Middle frontal gyrus (tissue), 1 donor: Measurements from ENCODE around the gene ACO2.
"Not testable (repeated sequence)": the region's sequence is repeated elsewhere in the genome, so short reads cannot be mapped to it uniquely, and the experiment has no call there.

Experiments used
- DNase-seq: peaks from one replicate; pipeline ENCODE4 v3.0.0-alpha.2; 2015; ENCODE audit warnings: low spot score; ENCODE audit errors: extremely low spot score

ACO2 gene

DNA sequence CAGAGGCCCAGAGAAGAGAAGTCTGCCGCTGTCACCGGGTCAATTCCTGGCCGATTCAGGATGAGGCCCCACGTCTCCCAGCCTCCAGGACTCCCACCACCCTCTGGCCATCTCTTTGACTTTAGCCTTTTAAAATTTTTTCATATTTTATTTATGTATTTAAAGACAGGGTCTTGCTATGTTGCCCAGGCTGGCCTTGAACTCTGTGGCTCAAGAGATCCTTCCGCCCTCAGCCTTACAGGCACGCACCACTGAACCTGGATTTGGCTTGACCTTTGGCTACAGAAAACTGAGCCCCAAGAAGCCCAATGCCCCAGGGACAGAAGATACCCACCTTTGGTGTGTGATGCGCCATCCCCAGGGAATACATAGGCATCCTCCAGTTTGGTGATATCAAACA is 71.4 kb downstream of the ACO2 start:
- no peak for DNase-seq

- no peak for DNase-seq
Observed at GRCh38 chr22:41541484-41541883, 72.6 kb downstream of the ACO2 start.

DNA sequence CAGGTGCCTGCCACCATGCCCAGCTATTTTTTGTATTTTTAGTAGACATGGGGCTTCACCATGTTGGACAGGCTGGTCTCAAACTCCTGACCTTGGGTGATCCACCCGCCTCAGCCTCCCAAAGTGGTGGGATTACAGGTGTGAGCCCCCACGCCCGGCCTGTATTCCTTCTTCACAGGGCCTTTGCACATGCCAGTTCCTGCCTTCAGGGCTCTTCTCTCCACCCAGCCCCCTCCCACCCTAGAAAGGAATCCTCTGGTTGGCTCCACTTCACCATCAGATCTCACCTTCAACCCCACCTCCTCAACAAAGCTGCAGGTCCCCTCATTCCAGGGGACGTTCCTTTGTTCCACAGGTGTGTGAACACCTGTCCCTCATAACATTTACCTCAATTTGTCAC is 73.3 kb downstream of the ACO2 start:
- no peak for DNase-seq

DNA sequence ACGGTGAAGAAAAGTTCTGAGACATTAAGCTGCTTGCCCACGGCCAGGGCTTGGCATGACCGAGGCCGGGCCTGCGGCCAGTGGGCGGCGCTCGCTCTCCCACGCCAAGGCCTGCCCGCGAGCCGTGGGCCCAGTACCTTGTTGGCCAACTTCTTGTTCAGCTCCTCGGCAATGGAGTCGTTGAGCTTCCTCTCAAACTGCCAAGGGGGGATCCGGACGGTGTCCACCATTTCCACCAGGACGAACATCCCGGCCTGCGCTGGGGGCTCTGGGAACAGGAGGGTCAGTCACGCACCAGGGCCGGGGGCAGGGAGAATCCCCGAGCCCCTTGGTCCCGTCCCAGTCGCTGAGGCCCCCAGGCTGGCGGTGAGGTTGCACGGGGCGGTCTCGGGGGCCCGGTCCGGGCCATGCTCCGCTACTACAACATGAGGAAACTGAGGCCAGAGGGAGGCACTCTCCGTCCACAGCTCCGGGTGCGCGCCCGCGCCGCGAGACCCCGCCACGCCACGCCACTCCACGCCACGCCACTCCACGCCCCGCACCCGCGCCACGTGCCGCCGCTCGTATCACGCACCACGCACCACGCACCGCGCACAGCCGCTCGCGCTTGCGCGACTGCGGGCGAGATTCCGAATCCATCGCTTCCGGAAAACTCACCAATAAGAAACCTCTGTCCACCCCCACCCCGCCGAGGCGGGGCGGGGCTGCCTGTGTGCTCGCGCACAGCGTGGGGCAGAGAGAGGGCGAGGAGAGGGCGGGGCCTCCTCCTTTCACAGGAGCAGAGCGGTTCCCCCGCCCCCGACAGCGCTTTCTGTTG is 75.1 kb downstream of the ACO2 start, which contains the start of gene POLR3H:
Gene POLR3H, minus strand, starts transcription at position 617 of the 817 bp plus-strand sequence. Its CDS starts 369 bp downstream, at position 248.
- DNase-seq = peak; percentile 93

DNA sequence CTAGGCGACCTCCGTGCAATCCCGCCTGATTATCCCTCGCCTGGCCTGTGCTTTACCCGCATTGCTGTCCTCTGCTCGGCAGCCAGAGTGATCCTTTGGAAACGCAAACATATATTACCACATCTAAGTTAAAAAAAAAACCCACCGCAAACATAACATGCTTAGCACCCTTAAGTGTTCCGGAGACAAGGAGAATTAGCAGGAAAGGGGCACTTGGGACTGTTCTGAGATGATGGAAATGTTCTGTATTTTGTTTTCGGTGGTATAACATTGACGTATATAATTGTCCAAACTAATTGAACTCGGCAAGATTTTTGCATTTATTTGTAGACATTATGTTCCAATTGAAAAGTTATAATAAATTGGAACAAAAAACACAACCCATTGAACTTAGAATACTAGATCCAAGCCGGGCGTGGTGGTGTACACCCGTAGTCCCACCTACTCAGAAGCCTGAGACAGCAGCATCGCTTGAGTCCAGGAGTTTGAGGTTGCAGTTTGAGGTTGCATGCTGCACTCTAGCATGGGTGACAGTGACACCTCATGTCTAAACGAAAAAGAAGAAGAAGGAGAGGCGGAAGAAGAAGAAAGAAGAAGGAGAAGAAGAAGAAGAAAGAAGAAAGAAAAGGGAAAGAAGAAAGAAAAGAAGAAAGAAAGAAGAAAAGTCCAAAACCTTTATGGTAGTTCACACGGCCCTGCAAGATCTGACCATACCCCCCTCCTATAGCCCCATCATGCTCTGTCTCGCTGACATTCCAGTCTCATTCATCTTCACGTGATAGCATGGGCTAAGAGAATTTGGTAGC is 76.0 kb downstream of the ACO2 start:
- DNase-seq = no peak

- no peak for DNase-seq
Observed at GRCh38 chr22:41548830-41549211, 79.9 kb downstream of the ACO2 start.

DNA sequence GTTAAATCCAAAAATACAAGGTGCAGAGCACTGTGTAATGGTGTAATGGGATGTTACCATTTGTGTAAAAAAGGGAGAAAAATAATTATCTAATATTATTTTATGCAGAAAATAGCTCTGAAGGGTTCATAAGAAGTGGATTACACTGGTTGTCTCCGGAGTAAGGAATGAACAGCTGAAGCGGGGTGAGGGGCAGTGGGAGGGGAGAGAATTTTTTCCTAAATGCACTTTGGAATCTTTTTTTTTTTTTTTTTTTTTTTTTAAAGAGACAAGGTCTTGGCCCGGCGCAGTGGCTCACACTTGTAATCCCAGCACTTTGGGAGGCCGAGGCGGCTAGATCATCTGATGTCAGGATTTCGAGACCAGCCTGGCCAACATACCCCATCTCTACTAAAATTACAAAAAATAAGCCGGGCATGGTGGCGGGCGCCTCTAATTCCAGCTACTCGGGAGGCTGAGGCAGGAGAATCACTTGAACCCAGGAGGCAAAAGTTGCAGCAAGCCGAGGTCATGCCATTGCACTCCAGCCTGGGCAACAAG is 82.1 kb downstream of the ACO2 start:
- no peak for DNase-seq

GRCh38 chr22:41551877-41552582 is 83.1 kb downstream of the ACO2 start:
- no peak for DNase-seq

DNA sequence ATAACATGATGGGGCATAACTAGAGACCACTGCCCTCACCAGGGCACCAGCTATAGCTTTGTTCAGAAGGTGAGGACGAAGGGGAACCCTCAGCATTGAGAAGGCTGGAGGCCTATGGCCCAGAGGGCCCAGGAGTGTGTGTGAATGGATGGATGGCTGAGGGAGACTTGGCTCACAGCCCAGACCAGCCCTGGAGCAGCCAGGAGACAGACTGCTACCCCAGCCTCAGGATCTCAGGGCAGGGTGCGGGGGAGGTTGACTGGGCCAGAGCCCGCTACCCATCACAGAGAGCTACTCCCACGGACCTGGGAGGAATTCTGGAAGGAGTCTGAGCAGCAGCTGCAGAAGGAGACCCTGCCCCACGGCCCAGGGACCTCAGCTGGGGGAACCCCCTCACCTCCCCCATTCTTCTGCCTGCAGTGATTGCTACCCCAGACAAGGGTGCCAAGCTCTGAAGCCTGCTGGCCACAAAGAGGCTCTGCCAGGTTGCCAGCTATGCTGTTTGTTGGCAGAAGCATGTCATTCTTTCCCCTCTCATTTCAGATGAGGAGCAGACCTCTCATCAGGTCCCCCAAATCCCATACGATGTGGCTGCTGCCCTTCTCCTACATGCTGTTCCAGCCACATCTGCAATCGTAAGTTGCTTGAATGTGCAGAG is 86.5 kb downstream of the ACO2 start:
- DNase-seq = no peak

DNA sequence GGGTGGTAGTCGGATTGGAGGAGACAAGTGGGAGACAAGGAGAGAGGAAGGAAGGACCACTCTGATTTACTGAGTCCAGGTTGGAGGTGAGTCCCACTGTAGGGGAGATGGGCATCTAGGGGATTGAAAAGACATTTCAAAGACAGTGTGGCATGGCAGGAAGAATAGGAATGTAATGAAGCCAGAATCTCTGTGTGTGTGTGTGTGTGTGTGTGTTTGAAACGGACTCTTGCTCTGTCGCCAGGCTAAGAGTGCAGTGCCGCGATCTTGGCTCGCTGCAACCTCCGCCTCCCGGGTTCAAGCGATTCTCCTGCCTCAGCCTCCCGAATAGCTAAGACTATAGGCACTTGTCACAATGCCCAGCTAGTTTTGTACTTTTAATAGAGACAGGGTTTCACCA is 87.6 kb downstream of the ACO2 start:
- DNase-seq = no peak

- no peak for DNase-seq
Observed at GRCh38 chr22:41557401-41558240, 88.7 kb downstream of the ACO2 start.

GRCh38 chr22:41558241-41558630 is 89.3 kb downstream of the ACO2 start:
- DNase-seq = not testable (repeated sequence)

- DNase-seq = no peak
Observed at GRCh38 chr22:41560095-41560471, 91.2 kb downstream of the ACO2 start.

DNA sequence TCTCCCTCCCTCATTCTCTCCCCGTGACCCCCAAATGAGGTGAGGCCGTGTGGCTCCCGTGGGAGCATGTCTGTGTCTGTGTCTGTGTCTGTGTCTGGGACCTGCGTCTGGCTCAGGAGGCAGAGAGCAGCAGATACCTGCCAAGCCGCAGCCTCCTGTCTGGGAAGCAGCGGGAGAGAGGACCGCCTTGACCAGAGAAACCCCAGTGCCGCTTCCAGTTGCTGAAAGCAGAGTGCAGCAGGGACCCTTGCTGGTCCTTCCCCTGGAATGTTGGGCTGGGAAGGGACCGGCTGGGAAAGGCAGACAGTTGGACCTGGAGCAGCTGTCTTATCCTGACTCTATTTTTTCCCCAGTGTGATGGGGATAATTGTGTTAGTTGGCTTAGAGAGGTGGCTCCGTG is 92.4 kb downstream of the ACO2 start:
- DNase-seq = no peak

GRCh38 chr22:41561788-41562187 is 92.9 kb downstream of the ACO2 start:
- no peak for DNase-seq

DNA sequence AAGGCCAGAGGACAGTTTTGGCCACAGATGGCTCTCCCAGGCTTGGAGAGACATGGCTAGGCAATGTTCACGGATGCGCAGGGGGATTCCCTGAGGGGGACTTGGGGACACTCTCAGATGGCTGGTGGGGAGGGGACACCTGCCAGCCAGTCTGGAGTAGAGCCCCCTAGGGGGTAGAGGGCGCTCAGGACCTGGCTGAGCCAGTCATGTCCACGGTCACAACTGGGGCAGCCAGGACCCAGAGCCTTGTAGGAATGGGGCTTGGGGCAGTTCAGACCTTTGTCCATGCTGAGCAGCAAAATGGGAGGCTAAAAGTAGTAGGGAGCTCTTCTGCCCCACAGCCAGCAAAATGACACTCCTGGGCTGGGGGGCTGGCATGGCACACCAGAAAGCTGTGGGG is 93.5 kb downstream of the ACO2 start:
- DNase-seq = no peak

- DNase-seq = no peak
Observed at GRCh38 chr22:41563051-41563711, 94.3 kb downstream of the ACO2 start.

GRCh38 chr22:41564563-41564962 is 95.6 kb downstream of the ACO2 start:
- no peak for DNase-seq

GRCh38 chr22:41565403-41566054 is 96.6 kb downstream of the ACO2 start:
- no peak for DNase-seq

- no peak for DNase-seq
Observed at GRCh38 chr22:41567512-41567768, 98.5 kb downstream of the ACO2 start.
